ENCODE data around the gene VASN.

DNA sequence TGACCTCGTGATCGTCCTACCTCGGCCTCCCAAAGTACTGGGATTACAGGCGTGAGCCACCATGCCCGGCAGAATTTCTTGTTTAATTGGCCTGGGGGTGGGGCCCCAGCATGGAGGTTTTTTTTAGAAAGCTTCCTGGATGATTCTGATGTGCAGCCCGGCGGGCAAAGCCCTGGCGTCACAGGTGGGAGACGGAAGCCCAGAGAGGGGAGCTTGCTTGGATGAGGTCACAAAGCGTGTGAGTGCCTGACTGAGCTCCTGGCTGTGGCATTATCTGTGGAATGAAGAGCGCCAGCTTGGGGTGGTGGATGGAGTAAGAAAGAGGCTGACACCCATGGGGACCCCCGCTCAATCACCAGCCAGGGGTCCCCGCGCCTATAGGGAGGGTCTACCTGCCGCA lies 4.1 kb downstream of the VASN start:
- TF ChIP-seq BHLHE40 (IDR thresholded peaks at IDR 0.05; ENCODE audit: borderline replicate concordance) (no peak), NFRKB (IDR thresholded peaks at IDR 0.05) (no peak), FOXK2 (IDR thresholded peaks at IDR 0.05) (no peak), FOXM1 (IDR thresholded peaks at IDR 0.05; ENCODE audit: borderline replicate concordance) (no peak), SP1 (IDR thresholded peaks at IDR 0.05) (no peak), LEF1 (IDR thresholded peaks at IDR 0.05; ENCODE audit: borderline replicate concordance) (no peak), HDGF (IDR thresholded peaks at IDR 0.05; ENCODE audit: borderline replicate concordance) (no peak), TARDBP (IDR thresholded peaks at IDR 0.05) (no peak), L3MBTL2 (conservative IDR thresholded peaks at IDR 0.05) (no peak)
